ENCODE results near the gene FBXO31.

Gene FBXO31

DNA sequence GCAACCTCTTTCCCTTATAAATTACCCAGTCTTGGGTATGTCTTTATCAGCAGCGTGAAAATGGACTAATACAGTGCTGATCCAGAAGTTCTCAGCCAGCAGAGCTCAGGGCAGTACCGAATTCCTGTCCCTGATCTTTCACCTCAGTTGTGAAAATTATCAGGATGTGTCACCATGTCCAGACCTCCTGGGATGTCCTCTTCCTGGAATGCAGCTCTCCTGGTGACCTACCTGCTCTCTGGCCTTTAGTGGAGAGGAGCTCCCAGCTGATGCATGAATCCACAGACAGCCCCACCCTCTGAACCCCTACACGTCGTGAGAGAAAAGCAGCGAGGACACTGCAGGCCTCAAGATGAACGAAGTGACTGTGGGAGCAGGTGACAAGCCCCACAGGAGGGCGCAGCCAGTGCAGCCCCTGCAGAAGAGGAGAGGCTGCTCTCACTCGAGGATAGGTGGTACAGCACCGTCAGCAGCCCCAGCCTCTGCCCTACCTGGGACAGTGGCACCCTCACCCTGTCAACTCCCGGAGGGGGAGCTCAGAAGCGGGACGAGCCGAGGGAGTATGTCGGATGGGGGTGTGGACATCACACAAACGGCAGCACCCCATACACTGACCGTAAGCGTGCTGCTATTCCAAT, 44.4 kb downstream of the FBXO31 start:
- no peak for DNase-seq

DNA sequence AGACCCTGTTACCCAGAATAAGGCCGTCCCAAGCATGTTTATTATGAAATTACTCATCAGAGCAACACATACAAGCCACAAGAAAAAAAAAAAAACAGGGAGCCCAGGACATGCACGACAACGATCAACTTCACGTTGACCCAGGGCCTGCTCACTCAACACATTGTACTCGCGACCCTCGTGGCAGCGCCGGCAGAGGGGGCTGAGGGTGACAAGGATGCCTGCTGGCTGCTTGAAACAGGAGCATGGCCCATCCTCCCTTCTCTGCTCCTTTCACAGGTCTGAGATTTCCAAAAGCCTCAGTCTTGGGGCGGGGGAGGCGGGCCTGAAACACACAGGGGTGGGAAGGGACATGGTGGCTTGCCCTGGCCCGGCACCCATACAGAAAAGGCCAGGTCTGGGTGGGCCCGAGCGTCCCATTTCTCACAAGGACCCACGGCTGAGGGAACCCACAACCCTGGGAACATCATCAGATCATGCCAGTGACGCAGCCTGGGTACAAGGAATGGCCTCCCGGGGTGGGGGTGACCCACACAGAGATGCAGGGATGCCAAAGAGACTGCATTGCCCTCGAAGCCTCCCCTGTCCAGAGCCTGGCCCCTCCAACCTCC, 45.3 kb downstream of the FBXO31 start:
- DNase-seq: no peak

DNA sequence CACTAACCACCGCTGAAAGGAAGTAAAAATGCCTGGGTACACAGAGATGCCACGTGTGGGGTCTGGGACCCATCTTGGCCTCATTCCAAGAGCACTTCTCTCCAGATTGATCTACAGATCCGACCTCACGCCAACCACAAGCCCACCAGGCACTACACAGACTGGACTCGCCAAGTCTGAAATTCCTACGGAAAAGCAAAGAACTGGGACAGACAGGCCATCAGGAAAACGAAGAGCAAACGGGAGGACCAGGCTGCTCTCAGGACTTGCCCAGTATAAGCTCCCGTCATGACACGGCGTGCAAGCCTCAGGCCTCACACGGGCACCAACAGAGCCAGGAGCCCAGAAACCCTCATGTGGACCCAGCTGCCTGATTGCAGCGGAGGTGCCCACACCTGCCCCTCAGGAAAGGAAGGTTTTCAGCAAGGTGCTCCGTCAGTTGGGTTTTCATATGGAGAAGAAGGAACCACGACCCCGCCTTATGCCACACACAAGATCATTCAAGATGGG, 46.3 kb downstream of the FBXO31 start:
- no peak for DNase-seq

DNA sequence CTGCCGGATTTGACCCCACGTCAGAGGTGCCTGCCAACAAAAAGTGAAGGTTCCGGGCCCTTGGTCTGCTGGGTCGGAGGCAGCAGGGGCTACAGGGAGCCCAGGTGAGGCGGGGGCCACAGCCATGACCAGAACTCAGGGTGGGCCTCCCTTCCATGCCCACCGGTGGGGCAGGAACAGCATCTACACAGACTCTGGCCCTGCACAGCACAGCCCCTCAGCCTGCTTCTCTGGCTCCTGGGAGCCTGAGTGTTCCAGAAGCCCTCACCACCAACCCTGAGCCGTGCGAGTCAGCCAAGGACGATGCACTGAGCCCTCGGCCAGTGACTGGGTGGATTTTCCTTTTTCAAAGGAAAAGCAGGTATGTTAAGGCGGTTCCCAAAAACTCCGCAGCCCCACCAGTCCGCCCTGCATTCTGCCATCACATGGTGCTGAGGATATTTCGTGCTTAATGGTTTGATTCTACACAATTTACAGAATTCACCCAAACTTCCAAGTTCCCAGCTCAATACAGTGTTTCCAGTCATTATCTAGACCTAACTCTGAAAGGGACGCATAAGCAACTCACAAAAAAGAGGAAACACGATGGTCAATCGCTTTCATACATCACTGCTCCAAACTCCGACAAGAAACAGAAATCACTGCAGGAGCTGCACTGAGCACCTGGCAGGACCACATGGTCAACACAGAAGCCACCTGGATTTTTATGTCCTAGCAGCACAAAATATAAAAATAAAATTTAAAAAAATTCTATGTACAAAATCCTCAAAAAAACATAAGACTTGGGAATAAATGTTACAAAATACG, 46.9 kb downstream of the FBXO31 start:
- DNase-seq: no peak

DNA sequence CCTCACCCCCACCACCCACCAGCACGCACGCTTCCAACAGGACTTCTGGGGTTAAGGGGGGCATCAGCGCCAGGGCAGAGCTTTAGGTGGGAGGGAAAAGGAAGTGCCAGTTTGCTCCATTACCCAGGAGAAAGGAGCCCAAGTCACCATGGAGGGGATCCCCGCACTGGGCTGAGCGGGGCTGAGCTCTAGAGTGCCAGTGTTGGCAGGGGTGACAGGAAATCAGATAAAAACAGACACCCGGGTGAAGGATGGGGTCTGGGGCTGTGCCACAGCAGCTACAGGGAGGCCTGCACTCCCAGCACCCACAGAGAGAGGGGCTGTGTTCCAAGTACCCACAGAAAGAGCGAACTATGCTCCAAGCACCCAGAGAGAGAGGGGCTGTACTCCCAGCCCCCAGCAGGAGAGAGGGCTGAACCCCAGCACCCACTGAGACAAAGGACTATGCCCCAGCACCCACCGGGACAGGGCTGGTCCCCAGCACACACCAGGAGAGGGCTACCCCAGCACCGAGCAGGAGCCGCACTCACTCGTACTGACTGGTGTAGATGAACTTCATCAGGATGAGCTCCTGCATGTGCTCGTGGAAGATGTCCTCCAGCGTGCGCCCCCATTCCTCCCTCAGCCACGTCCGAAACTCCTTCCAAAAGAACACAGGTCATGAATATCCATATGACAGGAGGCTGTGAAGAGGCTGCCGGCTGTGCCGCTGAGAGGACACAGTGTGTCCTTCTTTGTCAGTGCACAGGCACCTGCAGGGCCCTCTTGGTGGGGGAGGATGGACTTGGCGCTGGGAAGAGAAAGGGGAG, 47.7 kb downstream of the FBXO31 start:
- no peak for DNase-seq

DNA sequence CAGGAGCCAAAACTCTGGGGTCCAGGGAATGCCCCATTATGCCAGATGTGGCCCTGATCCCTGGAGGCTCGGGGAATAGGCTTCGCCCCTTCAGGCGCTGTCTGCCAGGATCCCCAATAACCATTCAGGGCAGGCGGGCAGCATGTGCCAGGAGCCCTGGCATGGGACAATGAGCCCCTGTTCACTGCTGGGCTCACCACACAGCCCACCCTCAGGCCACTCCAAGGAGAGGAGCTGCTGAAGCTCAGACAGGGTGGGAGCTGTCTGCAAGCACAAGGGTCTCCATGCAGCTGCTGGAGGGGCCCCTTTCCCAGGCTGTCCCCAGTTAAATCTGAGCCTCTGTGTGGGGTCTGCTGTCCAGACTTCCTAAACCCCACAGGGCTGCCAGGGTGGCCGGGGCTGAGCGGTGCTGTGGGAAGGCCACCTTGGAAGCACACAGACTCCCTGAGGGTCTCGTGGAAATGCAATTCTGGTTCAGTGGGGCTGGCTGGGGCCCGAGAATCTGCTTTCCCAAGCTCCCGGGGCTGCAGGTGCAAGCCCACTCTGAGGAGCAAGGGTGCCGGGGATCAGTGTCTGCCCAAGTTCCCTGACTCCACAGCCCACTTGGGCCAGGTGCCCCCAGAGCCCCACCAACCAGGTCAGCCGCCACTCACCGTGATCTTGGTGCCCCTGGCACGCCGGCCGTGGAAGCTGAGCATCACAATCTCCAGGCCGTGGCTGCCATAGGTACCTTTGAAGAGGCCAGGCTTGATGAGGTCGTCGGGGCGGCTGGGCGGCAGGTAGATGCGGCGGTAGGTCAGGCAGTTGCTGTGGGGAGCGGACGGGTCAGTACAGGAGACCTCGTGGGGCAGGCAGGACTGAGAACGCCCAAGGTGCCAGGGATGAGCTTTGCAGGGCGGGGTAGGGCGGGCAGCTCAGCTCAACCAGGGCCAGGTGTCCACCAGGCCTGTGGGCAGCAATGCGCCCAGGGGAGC, 48.6 kb downstream of the FBXO31 start:
- no peak for DNase-seq

DNA sequence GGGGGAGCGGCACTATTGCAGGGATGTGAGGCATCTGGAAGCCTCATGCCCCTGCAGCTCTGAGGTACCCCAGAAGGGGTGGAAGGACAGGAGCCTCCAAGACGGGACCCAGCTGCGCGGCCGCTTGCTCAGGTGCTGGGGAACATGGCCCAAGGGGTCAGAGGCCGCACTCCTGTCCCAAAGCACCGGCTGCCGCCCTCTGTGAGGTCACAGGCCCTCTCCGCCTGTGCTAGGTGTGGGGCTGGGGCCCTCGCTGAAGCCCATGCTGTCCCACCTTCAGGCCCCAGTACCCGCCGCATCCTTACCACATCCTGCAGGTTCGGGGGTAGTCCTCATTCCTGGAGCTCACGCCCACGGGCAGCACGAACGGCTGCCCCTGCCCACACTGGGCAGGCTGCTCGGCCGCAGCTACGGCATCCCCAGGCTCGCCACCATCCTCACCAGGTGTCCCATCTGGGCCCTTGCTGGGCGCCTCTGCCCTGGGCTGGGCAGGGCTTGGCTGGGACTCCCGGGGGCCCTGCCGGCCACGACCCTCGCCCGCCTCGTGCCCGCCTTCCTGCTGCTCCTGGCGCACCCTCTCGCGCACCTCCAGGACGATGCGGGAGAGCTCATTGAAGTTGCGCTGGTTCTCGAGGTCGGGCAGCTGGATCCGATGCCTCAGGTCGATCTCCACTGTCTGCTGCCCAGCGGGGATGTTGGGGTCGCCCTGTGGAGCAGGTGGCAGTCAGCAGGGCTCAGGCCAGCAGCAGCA, 49.8 kb downstream of the FBXO31 start:
- no peak for DNase-seq

DNA sequence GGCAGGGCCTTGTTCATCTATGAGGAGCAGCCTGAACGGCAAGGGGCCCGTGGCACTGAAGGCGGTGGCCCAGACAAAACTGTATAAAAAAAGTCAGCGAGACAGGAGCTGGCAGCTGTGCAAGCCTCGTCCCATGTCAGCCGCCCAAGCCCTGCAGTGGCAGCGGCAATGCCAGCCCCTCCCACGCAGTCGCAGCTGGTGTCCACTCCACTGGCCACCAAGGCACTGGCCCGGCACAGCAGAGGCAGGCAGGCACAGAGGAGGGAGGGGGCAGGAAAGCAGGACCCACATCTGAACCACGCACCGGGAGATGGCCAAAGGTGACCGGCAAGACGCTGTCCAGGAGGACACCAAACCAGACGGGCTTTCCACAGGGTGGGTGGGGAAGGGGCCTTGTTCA, 50.5 kb downstream of the FBXO31 start:
- no peak for DNase-seq

DNA sequence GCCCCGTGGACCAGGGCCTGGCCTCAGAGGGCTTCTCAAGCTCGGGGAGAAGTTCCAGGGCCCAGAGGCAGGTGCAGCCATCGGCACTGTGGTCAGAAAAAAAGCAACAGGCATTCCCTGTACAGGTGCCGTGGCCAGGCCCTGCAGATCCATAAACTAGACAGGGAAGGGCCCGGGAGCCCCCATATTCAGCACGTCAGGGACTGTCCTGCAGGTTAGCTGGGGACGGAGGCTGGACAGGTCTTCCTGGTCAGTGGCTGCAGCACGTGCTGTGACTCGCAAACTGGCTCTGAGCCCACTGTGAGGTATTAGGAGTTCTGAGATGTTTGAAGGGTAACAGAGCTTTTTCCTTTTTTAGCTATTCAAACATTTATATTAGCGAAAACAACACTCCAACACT, 51.4 kb downstream of the FBXO31 start:
- DNase-seq: no peak

DNA sequence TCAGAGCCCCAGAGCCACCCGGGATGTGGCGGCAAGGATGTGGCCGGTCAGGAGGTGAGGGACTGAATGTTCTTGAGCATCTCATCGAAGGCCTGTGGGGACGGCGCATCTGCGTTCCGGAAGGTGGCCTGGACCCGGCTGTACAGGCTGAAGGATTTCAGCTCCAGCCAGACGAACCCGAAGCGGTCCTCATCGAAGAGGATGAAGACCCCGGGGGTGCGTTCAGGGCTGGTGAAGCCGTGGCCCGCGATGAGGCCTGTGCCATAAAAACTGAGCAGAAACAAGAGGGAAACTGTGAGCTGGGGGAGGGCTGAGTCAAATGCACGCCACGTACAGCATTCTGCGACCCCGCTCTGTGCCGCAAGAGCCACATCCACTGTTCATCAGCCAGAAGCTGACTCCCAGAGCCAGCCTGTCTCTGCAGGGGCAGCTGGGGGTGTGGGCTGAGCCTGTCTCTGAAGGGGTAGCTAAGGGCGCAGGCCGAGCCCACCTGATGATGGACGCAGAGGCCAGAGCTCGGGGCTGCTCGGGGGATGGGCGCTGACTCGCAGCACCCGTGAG, 52.3 kb downstream of the FBXO31 start:
- no peak for DNase-seq

DNA sequence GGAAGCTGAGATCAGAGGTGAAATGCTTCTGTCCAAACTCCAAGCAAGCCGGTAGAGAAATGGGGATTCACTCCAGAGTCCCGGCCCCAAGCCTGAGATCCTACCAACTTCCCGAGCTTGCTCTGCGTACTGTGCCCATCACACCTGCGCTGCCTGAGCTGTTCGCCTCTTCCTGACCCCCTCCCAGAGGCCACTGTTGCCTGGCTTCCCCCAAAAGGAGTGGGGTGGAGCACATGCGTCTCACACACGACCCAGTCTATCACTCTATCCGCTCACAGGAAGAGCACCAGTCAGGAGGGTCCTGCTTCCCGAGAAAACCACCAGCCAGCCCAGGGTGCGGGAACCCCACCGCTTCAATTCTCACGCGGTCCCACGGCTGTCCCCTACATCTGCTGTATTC, 52.9 kb downstream of the FBXO31 start:
- DNase-seq: no peak

DNA sequence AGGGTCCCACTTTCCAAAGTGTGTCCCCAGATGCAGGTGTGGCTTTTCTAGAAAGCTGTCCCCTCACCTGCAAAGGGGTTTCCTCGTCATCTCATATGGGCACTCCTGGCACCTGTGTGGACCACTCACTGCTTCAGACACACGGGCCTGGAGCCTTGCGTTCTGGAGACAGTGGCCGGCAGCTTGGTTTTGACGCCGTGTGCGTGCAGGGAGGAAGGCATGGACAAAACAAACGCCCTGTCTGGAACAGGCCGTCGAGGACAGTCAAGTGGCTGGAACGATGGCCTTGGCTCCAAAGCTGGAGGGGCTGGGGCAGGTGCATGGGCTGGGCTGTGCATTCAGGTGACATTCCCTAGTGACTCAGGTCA, 53.3 kb downstream of the FBXO31 start:
- DNase-seq: no peak

DNA sequence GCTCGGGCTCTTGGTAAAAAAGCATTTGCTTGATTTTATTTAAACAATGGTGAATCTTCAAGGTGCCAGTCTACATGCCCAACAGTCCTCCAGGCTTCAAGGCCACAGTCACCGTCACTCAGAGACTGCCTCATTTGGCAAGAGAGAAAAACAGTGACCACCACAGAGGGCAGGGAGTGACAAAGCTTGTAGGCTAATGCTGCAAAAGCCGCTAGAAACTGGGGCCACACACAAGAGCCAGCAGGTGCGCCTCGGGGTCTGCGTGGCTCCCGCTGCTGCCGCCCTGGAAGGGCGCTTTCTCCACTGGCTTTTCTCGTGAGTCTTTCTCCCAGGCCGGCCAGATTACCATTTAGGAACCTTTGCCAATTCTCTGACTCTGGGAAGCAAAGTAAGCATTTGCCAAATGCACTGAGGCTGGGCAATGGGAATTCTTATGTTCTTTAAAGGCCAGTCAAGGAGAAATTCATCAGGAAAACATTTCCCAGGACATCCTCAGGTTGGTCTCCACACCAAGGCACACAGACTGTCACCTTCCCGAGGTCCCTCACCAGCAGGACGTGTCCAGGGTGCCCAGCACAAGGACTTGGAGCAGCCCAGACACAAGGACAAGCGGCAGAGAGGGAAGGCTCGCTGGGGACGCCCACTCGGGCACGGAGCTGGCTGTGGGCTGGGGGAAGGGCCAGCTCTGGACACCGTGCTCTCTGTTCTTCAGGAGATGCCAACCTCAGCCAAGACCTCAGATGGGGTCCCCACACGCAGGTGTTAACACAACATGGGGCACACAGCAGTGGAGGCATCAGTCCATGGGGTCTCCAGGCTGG, 53.9 kb downstream of the FBXO31 start:
- no peak for DNase-seq

DNA sequence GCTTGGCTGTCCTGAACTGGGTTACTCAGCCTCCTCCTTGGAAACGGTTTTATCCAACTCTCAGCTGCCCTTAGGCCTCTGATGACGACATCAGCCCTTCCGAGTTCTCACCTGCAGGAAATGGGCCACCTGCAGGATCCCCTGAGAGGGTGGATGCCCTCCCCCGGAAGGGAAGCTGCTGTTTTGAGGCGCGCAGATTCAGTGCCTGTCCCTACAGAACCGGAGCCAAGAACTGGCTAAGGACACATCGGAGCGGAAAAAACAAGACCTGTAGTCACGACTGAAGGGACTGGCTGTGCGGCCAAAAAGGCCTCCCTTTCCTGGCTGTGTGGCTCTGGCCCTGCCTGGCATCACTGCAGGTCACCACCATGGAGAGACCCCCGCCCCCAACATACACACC, 54.7 kb downstream of the FBXO31 start:
- no peak for DNase-seq

DNA sequence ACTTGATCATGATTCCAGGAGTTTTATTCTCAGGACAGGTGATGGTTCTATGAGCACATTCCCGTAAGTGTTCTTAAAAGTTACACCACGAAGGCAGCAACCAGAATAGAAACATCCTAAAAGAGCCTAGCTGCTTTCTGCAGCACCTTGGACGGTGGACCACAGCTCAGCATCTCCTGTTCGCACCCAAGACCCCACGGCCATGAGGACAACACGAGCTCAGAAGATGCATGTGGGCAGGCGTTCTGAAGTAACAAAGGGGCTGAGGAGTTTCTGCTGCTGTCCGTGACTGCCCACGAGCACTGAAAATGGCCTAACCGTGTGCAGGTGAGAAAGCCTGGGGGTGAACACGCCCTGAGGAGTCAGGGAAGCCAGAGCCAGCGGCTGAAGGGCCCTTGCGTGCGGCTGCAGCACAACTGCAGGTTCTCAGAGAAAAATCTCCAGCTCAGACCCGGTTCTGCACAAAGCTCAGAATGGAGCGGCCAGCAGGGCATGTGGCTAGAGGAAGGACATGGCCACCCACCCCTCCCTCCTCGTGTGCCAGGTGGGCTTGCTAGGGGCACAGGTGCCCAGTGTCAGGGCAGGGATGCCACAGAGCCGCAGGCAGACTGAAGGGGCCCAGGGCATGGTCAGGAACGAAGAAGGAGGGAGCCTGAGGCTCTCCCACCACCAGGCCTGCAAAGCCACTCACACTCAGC, 55.6 kb downstream of the FBXO31 start:
- no peak for DNase-seq

DNA sequence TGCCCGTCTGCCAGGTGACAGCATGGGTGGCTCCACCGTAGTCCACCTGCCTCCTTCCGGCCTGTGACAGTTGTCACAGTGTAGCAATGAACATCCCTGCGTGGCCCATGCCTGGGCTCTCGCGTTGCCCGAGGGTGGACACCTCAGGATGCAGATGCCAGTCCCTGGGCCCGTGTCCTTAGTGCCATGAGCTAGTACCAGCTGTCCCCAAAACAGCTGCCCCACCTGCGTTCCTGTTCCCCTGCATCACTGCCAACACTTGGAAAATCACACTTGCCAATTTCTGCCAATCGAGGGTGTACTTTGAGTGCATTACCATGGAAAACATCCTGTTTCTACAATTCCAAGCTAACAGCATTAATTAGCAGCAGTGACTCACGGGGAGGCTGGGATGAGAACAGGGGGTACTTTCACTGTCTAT, 57.4 kb downstream of the FBXO31 start:
- no peak for DNase-seq

DNA sequence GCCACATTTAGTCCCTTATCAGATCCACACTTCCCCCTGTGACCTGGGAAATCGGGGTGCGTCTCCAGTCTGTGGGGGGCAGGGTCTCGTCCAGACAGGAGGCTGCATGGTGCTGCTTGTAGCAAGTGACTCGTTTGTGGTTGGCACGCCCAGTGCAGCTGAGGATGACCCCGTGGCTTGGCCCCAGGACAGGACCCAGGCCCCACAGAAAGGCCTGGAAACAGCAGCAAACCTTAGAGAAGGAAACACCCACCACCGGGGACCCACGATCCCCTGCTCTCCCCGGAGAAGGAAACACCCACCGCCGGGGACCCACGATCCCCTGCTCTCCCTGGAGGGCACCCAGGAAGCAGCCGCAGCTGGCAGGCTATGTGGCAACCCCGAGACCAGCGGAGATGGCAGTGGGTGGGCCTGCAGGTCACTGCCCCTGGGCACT, 58.1 kb downstream of the FBXO31 start:
- no peak for DNase-seq

DNA sequence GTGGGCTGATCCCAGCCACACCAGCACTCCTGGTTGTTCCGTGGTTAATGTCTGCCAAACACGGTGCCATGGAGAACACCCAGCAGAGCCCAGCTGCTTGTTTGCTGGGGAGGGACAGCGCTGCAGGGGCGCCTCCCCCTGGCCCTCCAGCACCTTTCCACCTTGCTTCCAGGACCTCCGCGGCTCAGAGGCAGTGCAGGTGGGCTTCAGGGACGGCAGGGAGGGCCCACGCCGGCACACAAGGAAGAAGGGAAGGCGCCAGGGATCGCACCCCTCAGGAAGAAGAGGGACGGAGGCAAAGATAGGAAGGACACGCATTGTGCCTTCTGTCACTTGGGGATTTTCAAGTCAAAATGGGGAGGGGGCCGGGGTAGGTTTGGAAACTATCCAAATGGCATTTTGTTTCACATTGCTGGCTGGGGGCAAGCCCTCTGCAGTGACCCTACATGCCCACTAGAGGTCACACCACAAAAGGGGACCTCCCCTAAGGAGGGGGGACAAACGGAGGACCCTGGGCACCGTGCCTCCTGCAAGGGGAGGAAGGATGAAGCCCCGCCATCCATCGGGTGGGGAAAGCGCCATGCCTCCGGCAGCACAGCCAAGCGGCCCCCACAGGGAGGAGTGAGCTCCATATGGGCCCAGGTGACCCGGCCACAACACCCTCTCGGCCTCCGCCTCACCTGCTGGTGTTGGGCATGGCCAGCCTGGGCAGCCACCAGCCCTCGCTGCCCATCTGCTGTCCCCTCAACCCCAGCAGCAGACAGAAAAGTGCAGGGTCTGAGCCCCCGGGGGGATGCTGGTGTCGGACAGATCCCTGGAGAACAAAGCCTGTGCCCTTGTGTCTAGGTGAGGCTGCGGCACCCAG, 58.9 kb downstream of the FBXO31 start:
- peak; percentile 34 to 49 for DNase-seq
